CD4-positive, alpha-beta T cell treated with Interleukin-15 for 1 hour (primary cell): ENCODE measurements around the gene CRYL1.

Experiments used
- DNase-seq: peaks from one replicate; pipeline ENCODE4 v3.0.0-alpha.2; 2020

CRYL1 gene

DNA sequence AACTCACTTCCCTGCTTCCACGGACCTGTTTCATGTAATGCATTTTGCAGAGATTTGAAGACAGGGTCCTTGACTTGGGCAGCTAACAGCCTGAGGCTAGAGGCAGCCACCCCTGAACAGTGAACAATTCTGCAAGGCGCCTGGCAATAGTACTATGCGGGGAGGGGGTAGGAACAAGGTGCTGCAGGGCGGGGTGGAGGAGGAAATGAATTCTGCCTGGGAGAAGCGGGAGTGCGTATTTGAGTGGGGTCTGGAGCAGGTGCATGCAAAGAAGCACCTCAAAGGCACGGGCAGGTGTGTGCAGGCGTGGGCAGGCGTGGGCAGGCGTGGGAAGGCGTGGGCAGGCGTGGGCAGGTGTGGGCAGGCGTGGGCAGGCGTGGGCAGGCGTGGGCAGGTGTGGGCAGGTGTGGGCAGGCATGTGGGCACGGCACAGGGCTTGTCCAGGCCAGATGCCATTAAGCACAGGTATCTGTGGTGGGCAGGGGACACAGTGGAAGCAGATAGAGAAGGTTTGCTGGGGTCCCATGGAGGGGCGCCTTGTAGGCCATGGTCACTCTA is 163.1 kb downstream of the CRYL1 start:
- no peak for DNase-seq

DNA sequence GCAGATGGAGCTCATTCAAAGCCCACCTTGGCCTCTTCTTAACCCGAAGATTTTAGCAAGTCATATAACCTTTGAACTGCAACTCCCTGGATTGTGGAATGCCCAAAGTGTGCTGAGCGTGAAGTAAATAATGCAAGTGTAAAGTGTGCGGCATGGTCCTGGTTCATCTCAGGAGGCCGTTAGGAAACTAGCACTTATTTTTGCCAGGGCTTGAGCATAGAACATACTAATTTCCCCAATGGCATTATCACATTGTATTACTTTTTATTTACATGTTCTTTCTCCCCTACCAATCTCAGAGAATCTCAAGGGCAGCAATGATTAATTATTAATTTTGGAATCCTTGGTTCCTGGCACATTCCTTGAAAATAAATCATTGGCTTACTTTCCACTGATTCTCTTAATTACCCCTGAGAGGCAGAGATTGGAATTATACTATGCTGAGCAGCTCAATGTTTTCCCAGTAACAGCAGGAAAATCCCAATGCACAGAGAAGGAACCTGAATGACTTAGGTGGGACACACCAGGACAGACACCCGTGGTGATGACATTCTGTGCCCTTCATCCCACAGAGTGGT is 164.7 kb downstream of the CRYL1 start:
- DNase-seq = no peak

DNA sequence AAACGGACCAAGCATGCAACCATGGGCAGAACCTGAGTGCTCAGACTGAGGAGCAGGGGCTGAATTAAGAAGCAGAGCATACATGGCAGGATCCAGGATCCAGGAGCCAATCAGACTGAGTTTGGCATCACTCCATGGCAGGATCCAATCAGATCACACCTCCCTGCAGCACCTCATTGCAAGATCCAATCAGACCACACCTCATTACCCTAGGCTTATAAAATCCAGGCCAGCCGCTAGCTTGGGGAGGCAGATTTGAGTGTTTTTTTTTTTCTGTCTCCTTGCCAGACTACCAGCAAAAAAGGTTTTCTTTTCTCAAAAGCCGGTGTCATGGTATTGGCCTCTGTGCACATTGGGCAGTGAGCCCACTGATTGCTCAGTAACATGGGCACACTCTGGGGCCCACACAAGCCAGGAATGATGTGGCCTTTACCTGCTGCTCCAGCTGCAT is 165.6 kb downstream of the CRYL1 start:
- DNase-seq = no peak

DNA sequence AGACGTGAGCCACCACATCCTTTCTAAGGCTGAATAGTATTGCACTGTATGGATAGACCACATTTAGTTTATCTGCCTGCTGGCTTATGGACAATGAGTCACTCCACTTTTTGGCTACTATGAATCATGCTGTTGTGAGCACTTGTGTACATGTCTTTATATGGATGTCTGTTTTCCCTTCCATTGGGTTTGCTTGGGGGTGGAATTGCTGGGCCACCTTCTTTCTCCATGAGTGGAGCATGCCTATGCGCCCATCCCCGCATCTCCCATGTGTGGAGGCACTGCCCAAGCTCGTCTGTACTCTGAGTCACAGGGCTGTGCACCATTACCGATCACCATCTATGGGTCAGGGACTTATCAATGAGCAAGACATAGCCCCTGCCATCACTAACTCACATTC is 166.3 kb downstream of the CRYL1 start:
- no peak for DNase-seq

DNA sequence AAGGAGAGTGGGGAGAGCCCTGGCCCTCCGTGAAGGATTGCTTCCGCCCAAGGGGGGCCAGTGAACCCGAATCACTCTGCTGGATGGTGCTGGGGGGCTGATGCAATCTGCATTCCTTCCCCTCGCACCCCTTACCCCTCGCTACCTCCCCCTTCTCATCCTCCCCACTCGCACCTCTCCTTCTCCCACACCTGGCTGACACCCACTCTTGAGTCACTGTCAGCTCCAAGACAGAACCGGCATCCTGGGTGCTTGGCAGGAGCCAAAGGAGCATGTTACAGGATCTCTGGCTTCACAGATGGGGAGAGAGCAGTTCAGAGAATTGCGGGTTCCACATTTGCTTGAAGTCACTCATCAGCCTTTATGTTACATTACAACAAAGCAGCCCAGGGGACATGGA is 167.6 kb downstream of the CRYL1 start:
- no peak for DNase-seq

DNA sequence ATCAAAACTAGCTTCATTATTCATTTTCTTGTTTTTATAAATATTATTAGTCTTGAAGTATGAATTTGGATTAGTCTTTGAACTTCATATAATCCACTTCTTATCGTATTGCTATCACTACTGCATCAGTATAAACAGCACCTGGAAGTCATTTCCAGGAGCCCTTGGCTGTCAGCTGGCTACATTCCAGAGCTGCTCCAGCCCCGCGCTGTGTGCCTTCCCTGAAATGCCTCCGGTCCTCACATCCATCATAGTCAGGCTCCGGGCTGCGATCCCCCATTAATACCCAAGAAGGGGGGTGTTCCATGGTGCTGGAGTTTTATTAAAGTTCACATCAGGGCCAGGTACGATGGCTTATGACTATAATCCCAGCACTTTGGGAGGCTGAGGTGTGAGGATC is 169.2 kb downstream of the CRYL1 start:
- DNase-seq = no peak

DNA sequence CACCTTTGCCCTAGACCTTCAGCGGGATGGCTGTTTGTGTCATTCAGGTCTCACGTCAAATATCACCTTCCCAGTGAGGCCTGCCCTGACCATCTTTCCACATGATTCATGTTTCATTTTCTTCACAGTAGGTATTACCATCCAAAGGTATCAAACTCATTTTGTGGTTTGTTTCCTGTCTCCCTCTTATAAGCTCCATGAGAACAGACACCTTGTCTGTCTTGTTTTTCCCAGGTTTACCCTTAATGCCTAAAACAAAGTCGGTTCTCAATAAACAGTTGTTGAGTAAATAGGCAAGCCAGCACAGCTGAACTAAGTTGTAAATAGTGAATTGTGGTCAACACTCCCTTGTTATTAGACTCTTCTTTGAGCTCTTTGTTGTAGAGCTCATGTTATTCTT is 170.9 kb downstream of the CRYL1 start:
- DNase-seq = no peak

DNA sequence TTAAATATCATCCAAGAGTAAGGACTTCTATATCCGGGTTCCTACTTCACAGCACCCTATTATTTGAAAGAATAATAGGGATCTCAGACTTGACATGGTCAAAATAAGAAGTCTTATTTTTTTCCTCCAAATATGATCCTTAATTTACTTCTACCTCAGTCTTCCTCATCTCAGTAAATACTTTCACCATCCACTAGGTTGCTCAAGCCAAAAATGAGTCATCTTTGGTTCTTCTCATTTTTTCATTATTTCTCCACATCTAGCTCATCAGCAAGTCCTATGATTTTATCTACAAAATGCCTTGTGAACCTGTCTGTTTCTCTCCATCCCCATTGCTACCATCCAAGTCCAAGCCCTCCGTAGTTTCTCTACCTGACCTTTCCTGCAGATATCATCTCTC is 171.7 kb downstream of the CRYL1 start:
- no peak for DNase-seq
